HG03060 (cell line): ENCODE data around the gene ALK.
"Not testable (repeated sequence)": the region's sequence is repeated elsewhere in the genome, so short reads cannot be mapped to it uniquely, and the experiment has no call there.

ENCODE experiments used
- ATAC-seq: cut with Tn5 transposase; IDR thresholded peaks from one replicate; pipeline ENCODE4 v1.9.1; 2021; ENCODE audit warnings: low read depth, moderate number of reproducible peaks; ENCODE audit not compliant: unreplicated experiment

ALK gene

GRCh38 chr2:29844713-29845326, 76.6 kb downstream of the ALK start:
- no peak for ATAC-seq

DNA sequence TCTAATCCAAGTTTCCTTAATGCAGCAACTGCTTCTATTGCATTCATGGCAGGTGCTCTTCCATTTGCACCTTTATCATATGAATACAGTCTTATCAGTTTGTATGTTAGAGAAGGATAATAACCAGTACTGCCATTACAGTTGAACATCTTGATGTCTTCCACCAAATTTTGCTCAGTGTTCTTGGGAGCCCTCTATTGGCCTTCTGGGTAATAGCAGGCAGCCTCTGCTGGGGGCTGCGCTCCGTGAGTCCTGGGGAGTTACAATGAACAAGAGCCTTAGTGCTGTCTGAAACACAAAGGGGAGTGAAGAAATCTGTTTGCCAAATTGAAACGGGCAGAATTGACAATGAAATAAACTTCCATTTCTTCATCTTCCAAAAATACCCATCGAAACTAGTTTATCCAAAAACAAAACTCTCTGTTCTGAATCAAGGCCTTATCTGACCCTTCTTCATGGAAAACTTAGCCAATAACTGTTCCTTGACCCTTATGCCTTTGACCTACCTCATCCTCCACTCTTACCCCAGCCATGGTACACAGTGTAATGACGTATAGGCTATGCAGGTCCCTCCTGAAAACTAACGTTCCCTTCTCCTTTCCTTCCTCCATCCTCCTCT, 79.9 kb downstream of the ALK start:
- ATAC-seq: no peak

GRCh38 chr2:29839306-29839705, 82.1 kb downstream of the ALK start:
- ATAC-seq: no peak

GRCh38 chr2:29837925-29838324, 83.5 kb downstream of the ALK start:
- no peak for ATAC-seq

GRCh38 chr2:29834624-29835023, 86.8 kb downstream of the ALK start:
- ATAC-seq: no peak

DNA sequence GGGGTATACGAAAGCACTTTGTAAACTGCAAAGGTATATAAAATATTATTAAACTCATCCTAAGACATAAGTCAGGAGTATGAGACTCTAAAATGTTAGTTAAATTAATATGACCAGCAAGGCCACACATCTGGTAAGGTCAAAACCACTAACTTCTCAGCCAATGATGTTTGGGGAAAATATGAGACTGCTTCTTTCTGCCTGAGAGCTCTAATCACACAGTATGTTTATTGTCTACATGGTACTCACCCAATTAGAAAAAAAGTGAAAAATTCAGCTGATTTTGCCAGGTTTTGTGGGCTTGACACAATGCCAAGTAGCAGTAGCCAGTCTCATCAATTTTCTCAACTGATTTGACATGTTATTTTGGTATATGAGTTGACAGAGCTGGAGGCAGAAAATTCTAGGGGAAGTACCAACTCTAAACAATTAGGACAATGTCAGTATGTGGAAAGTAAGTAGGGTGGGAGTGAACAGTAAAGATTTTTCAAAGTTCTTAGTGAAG, 87.3 kb downstream of the ALK start:
- ATAC-seq: no peak

GRCh38 chr2:29831560-29831959, 89.8 kb downstream of the ALK start:
- ATAC-seq: no peak

DNA sequence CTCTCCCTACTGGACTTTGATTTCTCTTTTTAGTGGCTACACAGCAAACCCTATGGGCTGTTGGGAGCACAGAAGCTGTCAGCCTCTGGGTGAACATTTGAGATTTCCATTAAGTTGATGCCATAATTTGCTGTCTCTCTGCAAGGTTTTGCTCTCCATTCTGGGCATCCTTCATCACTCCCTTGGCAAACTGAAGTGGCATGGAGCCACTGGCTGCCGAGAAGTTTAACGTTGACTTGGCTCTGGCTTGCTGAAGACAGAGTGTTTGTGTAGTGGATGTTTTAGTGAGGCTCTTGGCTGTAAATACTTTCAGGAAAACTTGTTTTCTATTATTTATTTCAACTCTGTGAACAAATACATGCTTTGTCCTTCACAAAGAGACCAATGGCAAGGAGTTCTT, 91.5 kb downstream of the ALK start:
- ATAC-seq: no peak

- not testable (repeated sequence) for ATAC-seq
Measured at GRCh38 chr2:29824145-29824544, 97.2 kb downstream of the ALK start.

DNA sequence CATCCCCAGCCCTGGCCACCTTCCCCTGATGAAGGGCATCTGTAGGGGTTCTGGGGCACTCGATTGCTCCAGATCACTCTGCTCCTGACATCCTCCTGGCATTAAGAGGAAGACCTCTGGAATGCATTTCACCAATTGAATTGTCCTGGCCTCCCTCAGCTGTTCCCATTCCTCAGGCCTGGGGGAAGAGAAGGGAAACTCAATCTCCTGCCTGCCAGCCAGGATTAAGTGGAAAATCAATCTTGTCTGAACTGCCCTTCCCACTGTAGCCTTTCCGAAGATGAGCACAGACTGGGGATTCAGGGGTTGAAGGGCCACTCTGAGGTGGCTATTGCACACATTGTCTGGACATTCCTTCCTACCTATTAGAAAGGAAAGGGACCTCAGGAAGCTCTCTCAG, 99.8 kb downstream of the ALK start:
- no peak for ATAC-seq

- ATAC-seq: no peak
Measured at GRCh38 chr2:29819570-29819969, 101.8 kb downstream of the ALK start.

DNA sequence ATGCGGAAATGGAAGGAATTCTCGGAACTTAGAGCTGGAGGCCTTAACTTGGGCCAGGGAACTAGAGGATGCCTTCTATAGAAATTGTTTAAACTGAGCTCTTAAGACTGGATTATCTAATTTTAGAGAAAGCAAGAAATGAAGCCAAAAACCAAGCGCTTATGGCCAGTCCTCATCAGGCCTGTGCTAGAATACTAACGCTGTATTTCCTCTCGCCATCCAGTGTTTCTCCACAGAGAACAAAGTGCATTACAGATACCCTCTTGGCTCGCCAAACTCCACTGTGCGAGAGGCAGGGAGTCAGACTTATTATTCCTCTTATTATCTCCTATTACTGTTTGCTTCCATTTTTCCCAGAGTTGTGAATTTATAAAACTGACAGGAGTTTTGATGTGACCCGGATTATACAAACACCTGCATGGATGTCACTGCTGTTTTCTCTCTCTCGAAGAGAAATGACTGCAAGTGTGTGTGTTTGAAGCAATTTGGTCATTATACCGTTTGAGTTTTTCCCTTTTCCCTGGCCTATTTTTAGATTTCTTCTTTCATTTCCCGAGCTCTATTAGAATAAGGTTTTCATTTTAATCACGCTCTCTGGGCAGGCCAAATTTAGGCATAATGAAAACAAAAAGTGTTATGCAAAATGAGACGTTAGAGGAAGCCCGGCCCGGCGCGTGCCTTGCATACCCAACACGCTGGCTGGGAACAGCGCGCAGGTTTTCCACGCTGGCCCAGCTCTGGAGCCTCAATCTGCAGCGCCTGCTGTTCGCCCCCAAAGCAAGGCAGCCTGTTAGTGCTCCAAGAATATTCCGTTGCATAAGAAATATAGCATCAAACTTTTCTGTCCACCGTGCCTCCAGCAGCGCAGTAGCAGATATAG, 103.3 kb downstream of the ALK start:
- no peak for ATAC-seq

DNA sequence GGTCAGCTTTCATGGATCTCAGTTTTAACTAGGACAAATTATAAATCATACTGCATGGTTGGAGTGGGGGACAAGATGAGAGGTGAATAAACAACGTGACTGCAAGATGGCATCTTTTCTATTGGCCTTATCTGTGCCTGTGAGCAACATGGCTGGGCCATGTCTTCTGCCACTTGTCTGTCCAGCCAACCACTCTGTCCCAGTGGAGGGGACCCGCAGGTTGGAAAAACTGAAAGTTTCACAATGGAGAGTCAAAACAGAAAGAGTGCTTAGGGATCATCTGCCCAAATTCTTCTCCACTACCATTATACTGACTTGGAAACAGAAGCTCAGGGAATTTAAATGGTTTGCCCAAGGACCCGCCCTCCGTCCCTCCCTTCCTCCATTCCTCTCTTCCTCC, 104.1 kb downstream of the ALK start:
- no peak for ATAC-seq

DNA sequence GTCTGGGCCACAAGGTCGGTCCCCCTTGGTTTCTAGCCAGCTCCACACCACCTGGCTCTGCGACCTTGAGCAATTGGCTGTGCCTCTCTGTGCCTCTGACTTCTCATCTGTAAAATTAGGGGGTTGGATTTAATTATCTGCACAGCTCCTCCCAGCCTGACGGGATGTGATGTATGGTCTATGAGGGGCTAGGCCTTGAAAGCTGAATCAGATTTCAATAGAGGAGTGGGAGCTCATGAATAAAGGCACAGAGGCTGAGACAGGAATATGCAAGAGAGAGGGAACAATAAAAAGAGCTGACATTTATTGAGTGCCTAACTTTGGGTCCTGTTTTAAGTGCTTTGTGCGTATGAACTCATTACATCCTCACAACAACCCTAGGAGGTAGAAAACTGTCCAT, 104.7 kb downstream of the ALK start:
- ATAC-seq: no peak

DNA sequence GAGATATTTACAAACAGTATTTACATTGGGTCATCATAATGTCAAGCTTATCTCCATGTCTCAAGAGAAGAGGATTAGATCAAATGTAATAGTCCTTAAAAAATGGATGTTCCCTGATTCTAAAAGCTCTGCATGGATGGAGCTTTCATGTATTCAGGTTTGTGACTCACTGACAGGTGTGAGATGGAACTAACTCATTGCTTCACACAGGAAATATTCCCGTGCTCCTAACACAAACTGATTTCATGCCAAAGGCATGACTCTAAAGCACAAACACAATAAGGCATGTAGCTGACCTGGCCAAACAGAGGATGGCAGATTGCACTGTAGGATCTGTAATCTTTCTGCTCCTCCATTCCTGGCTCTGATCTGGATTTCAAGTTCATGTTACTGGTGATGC, 110.0 kb downstream of the ALK start:
- no peak for ATAC-seq

- ATAC-seq: no peak
Measured at GRCh38 chr2:29810956-29811355, 110.4 kb downstream of the ALK start.

- no peak for ATAC-seq
Measured at GRCh38 chr2:29808321-29808720, 113.1 kb downstream of the ALK start.

- ATAC-seq: no peak
Measured at GRCh38 chr2:29807082-29807481, 114.3 kb downstream of the ALK start.

GRCh38 chr2:29806461-29806860, 114.9 kb downstream of the ALK start:
- no peak for ATAC-seq

- no peak for ATAC-seq
Measured at GRCh38 chr2:29804671-29805070, 116.7 kb downstream of the ALK start.

DNA sequence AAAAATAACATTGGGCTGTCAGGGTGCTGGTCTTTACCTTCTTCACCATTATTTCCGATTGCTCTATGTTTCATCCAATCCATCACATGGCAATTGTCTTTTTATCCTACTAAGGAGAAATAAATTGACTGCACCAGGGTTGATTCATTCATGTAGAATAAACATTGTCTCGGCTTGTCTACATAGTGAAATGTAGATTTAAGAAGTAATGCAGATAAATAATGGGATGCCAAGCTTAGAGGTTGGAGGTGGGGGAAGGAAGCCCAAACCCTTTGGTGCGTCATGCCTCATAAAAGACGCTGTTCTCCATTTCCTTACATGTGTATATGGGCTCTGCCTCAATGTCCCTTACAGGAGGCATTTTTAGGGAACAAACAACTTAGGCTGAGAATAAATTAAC, 117.8 kb downstream of the ALK start:
- ATAC-seq: no peak

DNA sequence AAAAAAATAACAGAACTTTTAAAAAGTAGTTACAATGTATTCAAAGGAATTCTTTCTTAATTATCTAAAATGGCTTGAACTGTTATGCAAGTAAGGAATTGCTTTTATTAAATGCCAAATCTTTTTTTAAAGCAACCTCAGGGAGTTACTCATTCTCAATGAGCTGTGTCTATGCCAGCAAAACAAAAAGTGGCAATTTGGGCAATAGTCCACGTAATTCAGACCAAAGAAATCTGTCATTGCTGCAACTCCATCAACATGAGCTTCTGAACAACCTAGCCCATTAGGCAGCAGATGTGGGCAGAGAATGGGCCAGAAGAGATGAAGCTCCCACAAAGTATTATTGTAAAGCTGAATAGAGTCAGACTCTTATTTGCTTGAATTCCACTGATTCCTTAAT, 118.4 kb downstream of the ALK start:
- ATAC-seq: no peak
